Cortex of kidney (tissue), 1 donor: ENCODE data around the gene PUS1.
"Not testable (repeated sequence)": the region's sequence is repeated elsewhere in the genome, so short reads cannot be mapped to it uniquely, and the experiment has no call there.

ENCODE experiments used
- DNase-seq: peaks from one replicate; lab custom pipeline; 2025; lab: John Stamatoyannopoulos, UW

PUS1 gene

GRCh38 chr12:131960590-131961325 lies 31.7 kb downstream of the PUS1 start:
- DNase-seq, result not testable (repeated sequence)

- not testable (repeated sequence) for DNase-seq
Observed at GRCh38 chr12:131961328-131961727, 32.3 kb downstream of the PUS1 start.

GRCh38 chr12:131962069-131962468 lies 33.0 kb downstream of the PUS1 start:
- DNase-seq, result no peak

GRCh38 chr12:131963381-131963780 lies 34.3 kb downstream of the PUS1 start:
- no peak for DNase-seq

- DNase-seq, result no peak
Observed at GRCh38 chr12:131965073-131965472, 36.0 kb downstream of the PUS1 start.

GRCh38 chr12:131971226-131971625 lies 42.1 kb downstream of the PUS1 start:
- no peak for DNase-seq

DNA sequence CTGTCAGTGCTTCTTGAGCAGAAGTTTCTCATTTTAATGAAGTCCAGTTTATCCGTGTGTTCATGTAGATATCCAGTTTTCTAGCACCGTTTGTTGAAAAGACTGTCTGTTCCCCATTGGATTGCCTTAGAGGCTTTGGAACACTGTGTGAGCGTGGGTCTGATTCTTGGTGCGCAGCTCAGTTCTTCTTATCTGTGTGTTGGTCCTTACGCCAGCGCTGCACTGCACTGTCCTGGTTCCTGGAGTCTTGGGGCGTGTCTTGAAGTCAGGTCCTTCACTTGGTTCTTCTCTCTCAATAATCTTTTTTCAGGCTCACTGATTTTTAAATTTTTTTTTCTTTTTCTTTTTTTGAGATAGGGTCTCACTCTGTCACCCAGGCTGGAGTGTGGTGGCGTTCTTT lies 46.2 kb downstream of the PUS1 start:
- DNase-seq, result no peak

GRCh38 chr12:131979606-131980005 lies 50.5 kb downstream of the PUS1 start:
- no peak for DNase-seq

GRCh38 chr12:131980263-131980662 lies 51.2 kb downstream of the PUS1 start:
- no peak for DNase-seq

DNA sequence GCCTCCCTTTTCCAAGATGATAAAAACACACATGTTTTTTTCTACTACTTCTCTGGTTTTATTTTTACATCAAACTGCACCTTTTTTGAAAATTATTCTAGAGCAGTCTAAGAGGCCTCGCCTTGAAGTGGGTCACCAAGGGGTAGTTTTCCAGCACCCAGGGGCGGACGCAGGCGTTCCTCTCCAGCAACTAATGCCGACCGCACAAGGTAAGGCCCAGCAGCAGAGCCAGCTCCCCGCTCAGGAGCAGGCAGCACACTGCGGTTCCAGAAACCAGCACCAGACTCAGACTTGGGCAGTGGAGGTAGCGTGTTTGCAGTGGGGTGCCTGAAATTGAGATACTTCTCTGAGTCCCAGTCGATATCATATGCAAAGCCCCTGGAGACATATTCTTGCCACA lies 52.3 kb downstream of the PUS1 start:
- DNase-seq, result no peak

- DNase-seq, result no peak
Observed at GRCh38 chr12:131982041-131982440, 53.0 kb downstream of the PUS1 start.

GRCh38 chr12:131983026-131983425 lies 54.0 kb downstream of the PUS1 start:
- no peak for DNase-seq

DNA sequence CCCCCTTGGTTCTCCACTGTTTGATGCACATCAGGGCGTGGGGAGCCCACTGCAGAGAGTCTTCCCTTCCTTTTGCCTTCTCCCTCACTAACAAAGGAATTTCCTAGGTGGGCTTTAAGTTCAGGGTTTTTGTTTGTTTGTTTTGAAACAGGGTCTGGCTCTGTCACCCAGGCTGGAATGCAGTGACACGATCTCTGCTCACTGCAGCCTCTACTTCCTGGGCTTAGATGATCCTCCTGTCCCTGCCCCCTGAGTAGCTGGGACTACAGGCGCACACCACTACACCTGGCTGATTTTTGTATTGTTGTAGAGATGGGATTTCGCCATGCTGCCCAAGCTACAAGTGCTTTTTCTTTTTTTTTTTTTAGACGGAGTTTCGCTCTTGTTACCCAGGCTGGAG lies 54.5 kb downstream of the PUS1 start:
- DNase-seq, result no peak

- no peak for DNase-seq
Observed at GRCh38 chr12:131984334-131984733, 55.3 kb downstream of the PUS1 start.

DNA sequence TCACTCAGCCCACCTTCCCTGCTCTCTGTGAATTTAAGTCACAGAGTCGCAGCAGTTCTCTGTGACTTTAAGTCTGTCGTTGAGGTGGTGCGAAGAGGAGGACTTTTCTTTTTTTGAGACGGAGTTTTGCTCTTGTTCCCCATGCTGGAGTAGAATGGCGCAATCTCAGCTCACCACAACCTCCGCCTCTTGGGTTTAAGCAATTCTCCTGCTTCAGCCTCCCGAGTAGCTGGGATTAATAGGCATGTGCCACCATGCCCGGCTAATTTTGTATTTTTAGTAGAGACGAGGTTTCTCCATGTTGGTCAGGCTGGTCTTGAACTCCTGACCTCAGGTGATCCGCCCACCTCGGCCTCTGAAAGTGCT lies 56.4 kb downstream of the PUS1 start:
- not testable (repeated sequence) for DNase-seq

DNA sequence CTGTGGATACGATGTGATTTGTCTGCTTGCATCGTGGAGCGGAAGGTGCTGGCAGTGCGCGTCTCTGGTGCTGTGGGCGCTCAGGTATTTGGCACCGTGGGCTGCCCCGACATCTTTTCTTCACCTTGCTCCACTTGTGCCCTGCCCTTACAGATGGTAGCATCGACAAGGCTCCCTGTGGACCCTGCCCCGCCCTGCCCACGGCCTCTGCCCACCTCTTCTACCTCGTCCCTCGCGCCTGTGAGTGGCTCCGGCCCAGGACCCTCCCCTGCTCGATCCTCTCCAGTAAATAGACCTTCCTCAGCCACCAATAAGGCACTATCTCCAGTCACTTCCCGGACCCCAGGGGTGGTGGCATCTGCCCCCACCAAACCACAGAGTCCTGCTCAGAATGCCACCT lies 57.3 kb downstream of the PUS1 start:
- no peak for DNase-seq

- no peak for DNase-seq
Observed at GRCh38 chr12:131986910-131987309, 57.8 kb downstream of the PUS1 start.

- DNase-seq, result no peak
Observed at GRCh38 chr12:131987552-131987951, 58.5 kb downstream of the PUS1 start.

GRCh38 chr12:131988054-131988796 lies 59.1 kb downstream of the PUS1 start:
- no peak for DNase-seq

DNA sequence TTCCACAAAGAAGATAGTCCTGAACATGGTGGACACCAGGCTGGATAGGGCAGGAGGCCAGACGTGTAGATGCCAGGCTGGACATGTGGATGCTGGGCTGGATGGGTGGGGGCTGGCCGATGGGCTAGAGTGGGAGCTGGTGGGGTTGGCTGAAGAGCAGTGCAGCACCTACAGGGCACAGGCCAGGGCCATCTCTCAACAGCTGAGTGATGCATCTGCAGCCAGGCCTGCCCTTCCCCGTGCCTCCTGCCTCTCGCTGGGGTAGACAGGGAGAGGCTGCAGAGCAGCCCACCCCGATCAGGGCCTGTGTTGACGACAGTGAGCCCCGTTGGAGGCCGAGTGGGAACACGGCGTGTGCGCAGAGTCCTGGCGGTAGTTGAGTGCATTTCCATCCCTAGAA lies 59.9 kb downstream of the PUS1 start:
- no peak for DNase-seq

- no peak for DNase-seq
Observed at GRCh38 chr12:131990066-131990979, 61.2 kb downstream of the PUS1 start.

DNA sequence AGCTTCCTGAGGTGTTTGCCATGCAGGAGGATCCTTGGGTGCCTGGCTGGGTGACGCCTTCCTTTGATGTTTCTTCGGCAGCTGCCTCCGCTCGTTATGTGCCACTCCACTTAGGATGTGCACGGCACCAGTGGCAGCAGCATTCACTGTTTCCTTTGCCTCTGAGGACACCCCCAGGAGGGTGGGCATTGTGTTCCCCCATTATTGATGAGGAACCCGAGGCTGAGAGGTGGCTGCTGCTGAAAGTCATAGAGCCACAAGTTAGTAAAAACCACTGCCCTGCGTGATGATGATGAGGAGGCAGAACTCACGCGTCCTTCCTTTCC lies 61.9 kb downstream of the PUS1 start:
- no peak for DNase-seq
